Stimulated activated CD4-positive, alpha-beta T cell treated with anti-CD3 and anti-CD28 coated beads, Interleukin-2, amount 100 ng/mL, for 4 hours (primary cell): ENCODE measurements around the gene LMF1.
"Not testable (repeated sequence)": the region's sequence is repeated elsewhere in the genome, so short reads cannot be mapped to it uniquely, and the experiment has no call there.

Source experiments
- DNase-seq: peaks from one replicate; pipeline ENCODE4 v3.0.0-alpha.2; 2020; ENCODE audit warnings: low read depth

LMF1 gene

DNA sequence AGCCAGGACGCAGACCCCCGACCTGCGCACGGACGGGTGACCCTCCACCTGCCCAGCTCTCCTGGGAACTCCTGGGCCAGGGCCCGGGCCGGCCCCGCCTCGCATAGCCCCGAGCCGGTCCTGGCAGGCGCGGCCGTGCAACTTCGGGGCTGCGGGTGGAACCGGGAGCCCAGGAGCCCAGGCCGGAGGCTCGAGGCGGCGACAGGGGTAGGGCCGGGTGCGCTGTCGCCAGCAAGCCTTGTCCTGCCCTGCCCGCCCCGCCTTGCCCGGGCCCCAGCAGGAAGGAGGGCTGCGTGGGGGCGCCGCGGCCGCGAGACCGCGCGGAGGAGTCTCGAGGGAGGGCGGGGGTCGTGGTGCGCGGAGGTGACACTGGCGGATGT, 408 bp downstream of the LMF1 start:
- DNase-seq: no peak

DNA sequence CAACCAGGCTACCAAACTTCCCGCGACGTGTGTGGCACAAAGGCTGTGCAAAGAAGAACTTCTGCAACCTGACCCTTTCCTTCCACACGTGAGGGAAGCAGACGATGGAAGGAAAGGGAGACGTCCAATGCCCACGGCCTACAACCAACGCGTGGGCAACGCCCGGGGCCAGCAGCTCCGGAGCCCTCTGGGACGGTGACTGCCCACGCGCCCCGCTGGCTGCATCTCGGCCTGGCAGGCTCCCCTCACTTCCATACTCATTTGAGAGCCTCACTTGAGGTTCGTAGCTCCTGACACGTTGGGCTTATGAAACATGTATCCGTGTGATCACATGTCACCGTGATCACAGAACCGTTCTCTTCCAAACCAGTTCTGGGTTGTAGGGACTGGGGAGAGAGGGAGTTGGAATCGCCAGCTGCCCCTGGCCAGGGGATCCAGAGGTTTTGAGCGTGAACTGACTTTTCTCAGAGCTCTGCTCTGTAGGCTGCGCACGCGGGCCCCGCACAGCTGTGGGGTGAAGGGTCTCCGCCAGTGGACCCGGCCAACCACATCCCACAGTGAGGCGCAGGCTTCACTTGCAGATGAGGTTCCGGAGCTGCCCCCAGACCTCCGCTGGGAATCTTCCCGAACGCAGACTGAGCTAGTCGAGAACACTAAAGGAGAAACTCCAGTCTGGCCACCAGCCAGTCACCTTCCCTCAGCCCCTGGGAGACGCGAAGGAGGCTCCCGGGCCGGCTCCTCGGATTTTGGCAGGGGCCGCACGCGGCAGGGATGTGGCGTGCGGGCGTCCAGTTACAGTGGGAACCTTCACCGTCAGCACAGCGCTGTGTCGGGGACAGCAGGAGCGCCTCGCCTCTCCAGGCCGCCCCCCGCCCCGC, 1.0 kb downstream of the LMF1 start:
- no peak for DNase-seq

GRCh38 chr16:968620-969019, 2.2 kb downstream of the LMF1 start:
- no peak for DNase-seq

- DNase-seq: no peak
Observed at GRCh38 chr16:967546-968295, 3.1 kb downstream of the LMF1 start.

DNA sequence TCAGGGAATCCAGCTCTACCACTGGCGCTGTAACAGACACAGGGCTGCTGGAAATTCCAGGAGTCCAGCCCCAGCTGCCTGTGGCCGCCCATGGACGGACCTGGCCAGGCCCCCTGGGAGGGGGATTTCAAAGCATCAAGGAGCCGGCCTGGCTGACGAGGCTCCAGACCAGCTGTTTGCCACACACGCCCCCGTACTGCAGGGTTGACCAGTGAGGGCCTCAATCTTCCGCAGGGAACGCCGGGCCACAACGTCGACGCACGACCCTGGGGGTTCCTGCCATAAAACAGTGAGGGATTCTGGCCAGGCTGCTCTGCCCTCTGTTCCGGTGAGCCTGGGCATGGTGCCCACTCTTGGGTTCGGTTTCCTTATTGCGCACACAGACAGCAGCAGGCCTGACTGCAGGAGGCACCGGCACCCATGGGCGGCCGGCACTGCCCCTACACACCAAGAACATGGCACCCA, 3.7 kb downstream of the LMF1 start:
- no peak for DNase-seq

DNA sequence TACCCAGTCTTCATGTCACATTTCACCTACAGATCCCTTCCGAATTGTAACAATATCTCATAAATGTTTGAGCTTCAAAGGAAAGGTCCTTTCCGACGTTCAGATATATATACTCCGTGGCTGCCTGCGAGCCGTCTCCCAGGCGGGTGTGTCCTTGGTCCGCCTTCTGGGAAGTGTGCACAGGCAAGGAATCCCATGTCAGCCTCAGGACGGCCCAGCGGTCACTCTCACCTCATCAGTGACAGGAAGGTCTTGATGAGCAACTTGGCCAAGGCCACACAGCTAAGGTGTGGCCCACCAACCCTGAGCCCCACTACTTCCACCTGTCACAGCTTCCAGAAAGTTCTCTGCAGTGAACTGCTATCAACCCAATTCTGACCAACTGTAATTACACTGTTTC, 4.3 kb downstream of the LMF1 start:
- DNase-seq: no peak

- no peak for DNase-seq
Observed at GRCh38 chr16:966035-966434, 4.7 kb downstream of the LMF1 start.

GRCh38 chr16:965487-965886, 5.3 kb downstream of the LMF1 start:
- no peak for DNase-seq

DNA sequence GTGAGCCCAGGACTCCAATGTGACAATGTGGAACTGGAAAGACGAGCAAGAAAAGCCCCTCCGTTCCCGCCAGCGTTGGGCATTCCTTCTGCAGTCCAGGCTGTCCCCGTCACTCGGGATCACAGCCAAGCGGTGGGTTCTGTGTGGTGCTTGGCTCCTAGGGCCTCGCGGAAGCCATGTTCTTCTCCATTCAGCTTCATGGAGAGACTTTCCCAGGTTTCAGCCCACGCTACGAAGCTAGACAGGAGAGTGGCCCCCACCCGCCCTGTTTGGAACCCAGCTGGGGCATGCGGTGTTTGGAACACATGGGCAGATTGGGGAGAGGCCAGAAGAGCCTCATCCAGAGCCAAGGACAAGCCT, 5.8 kb downstream of the LMF1 start:
- DNase-seq: no peak

- peak; percentile 64 for DNase-seq
Observed at GRCh38 chr16:964356-965035, 6.3 kb downstream of the LMF1 start.

GRCh38 chr16:963913-964312, 6.9 kb downstream of the LMF1 start:
- no peak for DNase-seq

- DNase-seq: no peak
Observed at GRCh38 chr16:962901-963814, 7.6 kb downstream of the LMF1 start.

- no peak for DNase-seq
Observed at GRCh38 chr16:962366-962765, 8.4 kb downstream of the LMF1 start.

- no peak for DNase-seq
Observed at GRCh38 chr16:959232-960040, 11.3 kb downstream of the LMF1 start.

DNA sequence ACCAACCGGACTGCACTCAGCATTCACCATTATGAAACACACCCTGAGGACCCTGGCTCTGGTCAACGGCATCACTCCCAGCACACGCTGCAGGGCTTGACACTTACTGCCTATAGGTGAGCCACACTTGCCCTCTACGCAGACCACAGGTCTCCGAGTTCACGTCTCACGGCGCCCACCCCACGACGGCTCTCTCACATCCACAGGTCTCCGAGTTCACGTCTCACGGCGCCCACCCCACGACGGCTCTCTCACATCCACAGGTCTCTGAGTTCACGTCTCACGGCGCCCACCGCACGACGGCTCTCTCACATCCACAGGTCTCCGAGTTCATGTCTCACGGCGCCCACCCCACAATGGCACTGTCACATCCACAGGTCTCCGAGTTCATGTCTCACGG, 15.0 kb downstream of the LMF1 start:
- not testable (repeated sequence) for DNase-seq

- not testable (repeated sequence) for DNase-seq
Observed at GRCh38 chr16:953818-954217, 17.0 kb downstream of the LMF1 start.

GRCh38 chr16:952321-952720, 18.5 kb downstream of the LMF1 start:
- DNase-seq: no peak

- DNase-seq: no peak
Observed at GRCh38 chr16:951660-952301, 19.0 kb downstream of the LMF1 start.

GRCh38 chr16:950733-951573, 19.8 kb downstream of the LMF1 start:
- DNase-seq: not testable (repeated sequence)
